ENCODE measurements around the gene HSF4.

DNA sequence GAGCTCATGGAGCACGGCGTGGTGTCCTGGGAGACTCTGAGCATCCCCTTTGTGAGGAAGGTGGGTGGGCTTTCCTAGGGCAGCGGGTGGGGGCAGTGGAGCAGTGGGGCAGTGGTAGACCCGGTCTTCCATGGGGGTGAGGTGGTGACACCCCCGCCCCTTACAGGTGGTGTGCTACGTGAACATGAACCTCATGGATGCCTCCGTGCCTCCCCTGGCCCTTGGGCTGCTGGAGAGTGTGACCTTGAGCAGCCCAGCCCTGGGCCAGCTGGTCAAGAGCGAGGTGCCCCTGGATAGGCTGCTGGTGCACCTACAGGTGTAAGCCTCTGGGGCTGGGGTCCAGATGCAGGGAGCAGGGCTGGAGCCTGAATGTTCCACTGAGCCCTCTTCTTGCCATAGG is 35.9 kb downstream of the HSF4 start:
- TF ChIP-seq, protein P1, sequence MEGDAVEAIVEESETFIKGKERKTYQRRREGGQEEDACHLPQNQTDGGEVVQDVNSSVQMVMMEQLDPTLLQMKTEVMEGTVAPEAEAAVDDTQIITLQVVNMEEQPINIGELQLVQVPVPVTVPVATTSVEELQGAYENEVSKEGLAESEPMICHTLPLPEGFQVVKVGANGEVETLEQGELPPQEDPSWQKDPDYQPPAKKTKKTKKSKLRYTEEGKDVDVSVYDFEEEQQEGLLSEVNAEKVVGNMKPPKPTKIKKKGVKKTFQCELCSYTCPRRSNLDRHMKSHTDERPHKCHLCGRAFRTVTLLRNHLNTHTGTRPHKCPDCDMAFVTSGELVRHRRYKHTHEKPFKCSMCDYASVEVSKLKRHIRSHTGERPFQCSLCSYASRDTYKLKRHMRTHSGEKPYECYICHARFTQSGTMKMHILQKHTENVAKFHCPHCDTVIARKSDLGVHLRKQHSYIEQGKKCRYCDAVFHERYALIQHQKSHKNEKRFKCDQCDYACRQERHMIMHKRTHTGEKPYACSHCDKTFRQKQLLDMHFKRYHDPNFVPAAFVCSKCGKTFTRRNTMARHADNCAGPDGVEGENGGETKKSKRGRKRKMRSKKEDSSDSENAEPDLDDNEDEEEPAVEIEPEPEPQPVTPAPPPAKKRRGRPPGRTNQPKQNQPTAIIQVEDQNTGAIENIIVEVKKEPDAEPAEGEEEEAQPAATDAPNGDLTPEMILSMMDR (IDR thresholded peaks at IDR 0.05; ENCODE audit: low read depth, low read length): no peak
- no peak for TF ChIP-seq POLR2A (IDR thresholded peaks at IDR 0.05; ENCODE audit: extremely low read depth, insufficient read length)
- no peak for TF ChIP-seq MYC (IDR thresholded peaks at IDR 0.05; ENCODE audit: low read depth, low read length)
